Subcutaneous abdominal adipose tissue (tissue), 5 donors: ENCODE results near the gene PHKG2.

Experiments
- H3K27ac ChIP-seq: one replicate; pipeline ENCODE4 v1.7.0; 2013; ENCODE audit warnings: low read depth, mild to moderate bottlenecking, inconsistent platforms, low read length, moderate library complexity
- H3K27me3 ChIP-seq, 5 donors: one replicate each; pipeline ENCODE4 v1.7.0; 2013; ENCODE audit warnings: low read length in 5 of 5, inconsistent platforms in 1 of 5; ENCODE audit not compliant: control insufficient read depth in 5 of 5, insufficient read depth in 4 of 5
- H3K36me3 ChIP-seq, 5 donors: one replicate each; pipeline ENCODE4 v1.7.0; 2013; ENCODE audit warnings: low read length in 5 of 5; ENCODE audit not compliant: control insufficient read depth in 5 of 5, insufficient read depth in 5 of 5
- H3K4me1 ChIP-seq, 5 donors: one replicate each; pipeline ENCODE4 v1.7.0; 2013; ENCODE audit warnings: low read length in 5 of 5, mild to moderate bottlenecking in 3 of 5, moderate library complexity in 1 of 5; ENCODE audit not compliant: control insufficient read depth in 5 of 5, insufficient read depth in 5 of 5
- H3K4me3 ChIP-seq, 5 donors: one replicate each; pipeline ENCODE4 v1.7.0; 2013; ENCODE audit warnings: low read length in 5 of 5, low read depth in 1 of 5
- H3K9ac ChIP-seq, 5 donors: one replicate each; pipeline ENCODE4 v1.7.0; 2013; ENCODE audit warnings: low read length in 5 of 5, mild to moderate bottlenecking in 4 of 5, moderate library complexity in 3 of 5
- H3K9me3 ChIP-seq, 5 donors: one replicate each; pipeline ENCODE4 v1.7.0; 2013; ENCODE audit warnings: low read length in 5 of 5; ENCODE audit not compliant: control insufficient read depth in 5 of 5
- donor health status: healthy.
- donor health status: healthy.
- donor health status: healthy.
- donor health status: healthy.
- donor health status: healthy.

The PHKG2 gene

GRCh38 chr16:30740364-30741251 is 7.6 kb upstream of the PHKG2 start:
- Histone ChIP-seq H3K9me3 (no peaks in the 10 kb centered on the region), H3K36me3 (peaks cover 6 to 70% (median 54%) of the 10 kb centered on the region in 5 donors), H3K4me3 (peak overlapping the region in 1 of 5 donors; percentile 36), H3K9ac (peak overlapping the region in 1 of 5 donors; percentile 16), H3K27me3 (no peaks in the 10 kb centered on the region), H3K27ac (peak overlapping the region; percentile 70), H3K4me1 (peaks cover 5 to 17% (median 13%) of the 10 kb centered on the region in 5 donors)

- H3K9me3 ChIP-seq = no peaks in the 10 kb centered on the region
- H3K9ac ChIP-seq = no peak overlapping the region
- H3K27ac ChIP-seq = peak overlapping the region; percentile 70
- no peaks in the 10 kb centered on the region for H3K27me3 ChIP-seq
- H3K4me3 ChIP-seq = no peak overlapping the region
- peaks cover 5 to 17% (median 13%) of the 10 kb centered on the region in 5 donors for H3K4me1 ChIP-seq
- peaks cover 6 to 61% (median 45%) of the 10 kb centered on the region in 5 donors for H3K36me3 ChIP-seq
Observed at GRCh38 chr16:30741461-30741914, 6.7 kb upstream of the PHKG2 start.

GRCh38 chr16:30743716-30744115 is 4.5 kb upstream of the PHKG2 start:
- H3K4me1 ChIP-seq = peaks cover 8 to 26% (median 20%) of the 10 kb centered on the region in 5 donors
- peak overlapping the region in 1 of 5 donors; percentile 35 for H3K9ac ChIP-seq
- H3K36me3 ChIP-seq = peaks cover 6 to 39% (median 23%) of the 10 kb centered on the region in 5 donors
- no peaks in the 10 kb centered on the region for H3K27me3 ChIP-seq
- H3K4me3 ChIP-seq = no peak overlapping the region
- H3K9me3 ChIP-seq = no peaks in the 10 kb centered on the region
- peak overlapping the region; percentile 62 for H3K27ac ChIP-seq

- H3K9me3 ChIP-seq = no peaks in the 10 kb centered on the region
- H3K4me1 ChIP-seq = peaks cover 8 to 29% (median 20%) of the 10 kb centered on the region in 5 donors
- H3K27ac ChIP-seq = peak overlapping the region; percentile 62
- no peaks in the 10 kb centered on the region for H3K27me3 ChIP-seq
- H3K36me3 ChIP-seq = peaks cover 6 to 34% (median 18%) of the 10 kb centered on the region in 5 donors
- H3K4me3 ChIP-seq = no peak overlapping the region
- H3K9ac ChIP-seq = peak overlapping the region in 1 of 5 donors; percentile 35
Observed at GRCh38 chr16:30744183-30744582, 4.0 kb upstream of the PHKG2 start.

- H3K27ac ChIP-seq = no peak overlapping the region
- H3K9me3 ChIP-seq = no peaks in the 10 kb centered on the region
- H3K27me3 ChIP-seq = no peaks in the 10 kb centered on the region
- no peak overlapping the region for H3K4me3 ChIP-seq
- H3K36me3 ChIP-seq = peaks cover 6 to 27% (median 14%) of the 10 kb centered on the region in 5 donors
- peaks cover 8 to 32% (median 20%) of the 10 kb centered on the region in 5 donors for H3K4me1 ChIP-seq
- H3K9ac ChIP-seq = no peak overlapping the region
Observed at GRCh38 chr16:30745082-30745481, 3.1 kb upstream of the PHKG2 start.

- H3K27ac ChIP-seq = peak overlapping the region; percentile 78
- H3K9me3 ChIP-seq = no peaks in the 10 kb centered on the region
- H3K36me3 ChIP-seq = peaks cover 6 to 38% (median 21%) of the 10 kb centered on the region in 5 donors
- peak overlapping the region in 1 of 5 donors; percentile 16 for H3K9ac ChIP-seq
- peaks cover 5 to 17% (median 8%) of the 10 kb centered on the region in 5 donors for H3K4me1 ChIP-seq
- no peak overlapping the region for H3K4me3 ChIP-seq
- H3K27me3 ChIP-seq = no peaks in the 10 kb centered on the region
Observed at GRCh38 chr16:30746638-30747175, 1.5 kb upstream of the PHKG2 start.

GRCh38 chr16:30747331-30747730 is 894 bp upstream of the PHKG2 start:
- Histone ChIP-seq H3K27me3 (no peaks in the 10 kb centered on the region), H3K36me3 (peaks cover 6 to 40% (median 17%) of the 10 kb centered on the region in 5 donors), H3K9ac (peak overlapping the region in 4 of 5 donors; percentile 56 to 77 (median 65)), H3K4me3 (peak overlapping the region; percentile 78 to 93 (median 86)), H3K4me1 (peaks cover 5 to 17% (median 8%) of the 10 kb centered on the region in 5 donors), H3K9me3 (no peaks in the 10 kb centered on the region), H3K27ac (peak overlapping the region; percentile 78)

- Histone ChIP-seq H3K36me3 (peaks cover 6 to 47% (median 28%) of the 10 kb centered on the region in 5 donors), H3K4me3 (peak overlapping the region in 4 of 5 donors; percentile 78 to 86 (median 84)), H3K27ac (no peak overlapping the region), H3K4me1 (peaks cover 3 to 17% (median 8%) of the 10 kb centered on the region in 5 donors), H3K9me3 (no peaks in the 10 kb centered on the region), H3K27me3 (no peaks in the 10 kb centered on the region), H3K9ac (peak overlapping the region in 3 of 5 donors; percentile 35 to 76 (median 63))
Observed at GRCh38 chr16:30748634-30749445, 615 bp downstream of the PHKG2 start.

GRCh38 chr16:30750201-30750600 is 2.0 kb downstream of the PHKG2 start:
- Histone ChIP-seq H3K4me1 (peaks cover 3 to 17% (median 8%) of the 10 kb centered on the region in 5 donors), H3K36me3 (peaks cover under 1 to 43% (median 26%) of the 10 kb centered on the region in 5 donors), H3K9me3 (no peaks in the 10 kb centered on the region), H3K27me3 (no peaks in the 10 kb centered on the region), H3K4me3 (no peak overlapping the region), H3K27ac (no peak overlapping the region), H3K9ac (no peak overlapping the region)
